ENCODE results near the gene SLBP. TPM values are rescaled to one million over a fixed set of nuclear protein-coding genes. Genes with fewer than 3 reads are reported as not detected.

The SLBP gene
- total RNA-seq, 2 donors from 2014 or later, result 52.1 to 60.7 TPM

GRCh38 chr4:1759818-1760223 lies 47.7 kb upstream of the SLBP start:
- Histone ChIP-seq H3K27ac (ENCODE audit: low read depth, low read length) (no peak overlapping the region), H3K36me3 (ENCODE audit: control insufficient read depth, insufficient read depth, low read length) (no peaks in the 10 kb centered on the region), H3K27me3 (ENCODE audit: control insufficient read depth, insufficient read depth, low read length, poor library complexity, severe bottlenecking) (no peaks in the 10 kb centered on the region), H3K9me3 (ENCODE audit: control insufficient read depth, low read length) (no peaks in the 10 kb centered on the region), H3K4me1 (ENCODE audit: control insufficient read depth, insufficient read depth, low read length) (no peaks in the 10 kb centered on the region), H3K4me3 (ENCODE audit: low read length) (no peak overlapping the region), H3K9ac (ENCODE audit: extremely low read depth, low read length, poor library complexity, severe bottlenecking) (no peak overlapping the region)
- DNase-seq, result peak; percentile 66
- Mint-ChIP-seq H3K4me3 (no peak overlapping the region), H3K4me1 (peaks cover 8% of the 10 kb centered on the region), H3K9me3 (no peaks in the 10 kb centered on the region), H3K27ac (no peak overlapping the region), H3K27me3 (ENCODE audit: insufficient read depth) (peaks cover 2% of the 10 kb centered on the region), H3K36me3 (ENCODE audit: low read depth) (no peaks in the 10 kb centered on the region)
- TF ChIP-seq CTCF (conservative IDR thresholded peaks at IDR 0.05), result peak; percentile 27
- WGBS, 2 experiments (ENCODE audit: insufficient coverage in 1 of 2, insufficient read length in 1 of 2), result 87 to 88% methylated on average over 11 to 13 of the region's 13 CpGs

GRCh38 chr4:1759170-1759817 lies 47.2 kb upstream of the SLBP start:
- no peaks in the 10 kb centered on the region for H3K36me3 Mint-ChIP-seq (ENCODE audit: low read depth)

GRCh38 chr4:1758306-1759121 lies 46.4 kb upstream of the SLBP start:
- Histone ChIP-seq H3K27me3 (ENCODE audit: control insufficient read depth, insufficient read depth, low read length, poor library complexity, severe bottlenecking) (no peaks in the 10 kb centered on the region), H3K27ac (ENCODE audit: low read depth, low read length) (no peak overlapping the region), H3K36me3 (ENCODE audit: control insufficient read depth, insufficient read depth, low read length) (no peaks in the 10 kb centered on the region), H3K4me3 (ENCODE audit: low read length) (no peak overlapping the region), H3K9ac (ENCODE audit: extremely low read depth, low read length, poor library complexity, severe bottlenecking) (no peak overlapping the region), H3K4me1 (ENCODE audit: control insufficient read depth, insufficient read depth, low read length) (no peaks in the 10 kb centered on the region), H3K9me3 (ENCODE audit: control insufficient read depth, low read length) (no peaks in the 10 kb centered on the region)
- Mint-ChIP-seq H3K27ac (no peak overlapping the region), H3K27me3 (ENCODE audit: insufficient read depth) (peaks cover 2% of the 10 kb centered on the region), H3K9me3 (no peaks in the 10 kb centered on the region), H3K36me3 (ENCODE audit: low read depth) (no peaks in the 10 kb centered on the region), H3K4me3 (no peak overlapping the region), H3K4me1 (peaks cover 8% of the 10 kb centered on the region)
- DNase-seq, result no peak
- no peak for TF ChIP-seq CTCF (conservative IDR thresholded peaks at IDR 0.05)
- 89 to 93% methylated on average over 23 to 27 of the region's 27 CpGs for WGBS, 2 experiments (ENCODE audit: insufficient coverage in 1 of 2, insufficient read length in 1 of 2)

More at GRCh38 chr4:1759170-1759817, 47.2 kb upstream of the SLBP start:
- no peaks in the 10 kb centered on the region for H3K9me3 Mint-ChIP-seq
- WGBS, 2 experiments (ENCODE audit: insufficient coverage in 1 of 2, insufficient read length in 1 of 2), result 83 to 84% methylated on average over 7 to 19 of the region's 19 CpGs
- H3K4me3 ChIP-seq (ENCODE audit: low read length), result no peak overlapping the region
- no peaks in the 10 kb centered on the region for H3K36me3 ChIP-seq (ENCODE audit: control insufficient read depth, insufficient read depth, low read length)
- no peak overlapping the region for H3K9ac ChIP-seq (ENCODE audit: extremely low read depth, low read length, poor library complexity, severe bottlenecking)
- no peaks in the 10 kb centered on the region for H3K9me3 ChIP-seq (ENCODE audit: control insufficient read depth, low read length)
- peak overlapping the region; percentile 66 for H3K27ac Mint-ChIP-seq
- TF ChIP-seq CTCF (conservative IDR thresholded peaks at IDR 0.05), result no peak
- H3K4me1 ChIP-seq (ENCODE audit: control insufficient read depth, insufficient read depth, low read length), result no peaks in the 10 kb centered on the region
- H3K4me3 Mint-ChIP-seq, result no peak overlapping the region
- H3K27me3 ChIP-seq (ENCODE audit: control insufficient read depth, insufficient read depth, low read length, poor library complexity, severe bottlenecking), result no peaks in the 10 kb centered on the region
- DNase-seq, result peak; percentile 74
- H3K4me1 Mint-ChIP-seq, result peaks cover 8% of the 10 kb centered on the region
- peaks cover 2% of the 10 kb centered on the region for H3K27me3 Mint-ChIP-seq (ENCODE audit: insufficient read depth)
- H3K27ac ChIP-seq (ENCODE audit: low read depth, low read length), result no peak overlapping the region
